Trophoblast cell (in vitro differentiated cells and primary cell): ENCODE measurements around the gene SMARCD3.

ENCODE experiments used
- DNase-seq, 2 donors: peaks; one replicate each; pipeline ENCODE4 v3.0.0-alpha.2; 2016
- H2AFZ ChIP-seq: 2 replicates; pipeline ENCODE4 v1.6.1; 2013; ENCODE audit warnings: low read length, moderate library complexity, mild to moderate bottlenecking; ENCODE audit not compliant: insufficient read depth, poor library complexity
- H2AK5ac ChIP-seq: 2 replicates; pipeline ENCODE4 v1.6.1; 2013; ENCODE audit warnings: mild to moderate bottlenecking, low read length
- H2BK120ac ChIP-seq: 2 replicates; pipeline ENCODE4 v1.6.1; 2013; ENCODE audit warnings: low read length, mild to moderate bottlenecking, moderate library complexity; ENCODE audit not compliant: insufficient read depth, poor library complexity
- H2BK12ac ChIP-seq: 2 replicates; pipeline ENCODE4 v1.6.1; 2013; ENCODE audit warnings: mild to moderate bottlenecking, low read length, moderate library complexity
- H2BK5ac ChIP-seq: 2 replicates; pipeline ENCODE4 v1.6.1; 2013; ENCODE audit warnings: low read length, low read depth, moderate library complexity, mild to moderate bottlenecking; ENCODE audit not compliant: poor library complexity
- H3K14ac ChIP-seq: 2 replicates; pipeline ENCODE4 v1.6.1; 2013; ENCODE audit warnings: mild to moderate bottlenecking, low read length
- H3K18ac ChIP-seq: 2 replicates; pipeline ENCODE4 v1.6.1; 2013; ENCODE audit warnings: mild to moderate bottlenecking, low read length
- H3K23ac ChIP-seq: 2 replicates; pipeline ENCODE4 v1.6.1; 2013; ENCODE audit warnings: low read length
- H3K27ac ChIP-seq: 2 replicates; pipeline ENCODE4 v1.5.1; 2013; ENCODE audit warnings: low read depth, mild to moderate bottlenecking, inconsistent platforms, low read length, moderate library complexity
- H3K27me3 ChIP-seq: 2 replicates; pipeline ENCODE4 v1.6.1; 2013; ENCODE audit warnings: inconsistent platforms, mild to moderate bottlenecking, low read length, moderate library complexity; ENCODE audit not compliant: insufficient read depth
- H3K36me3 ChIP-seq, 2 experiments: 1 replicate in 1 of 2; 2 replicates in 1 of 2; pipeline ENCODE4 v1.6.1; 2013; ENCODE audit warnings: low read length in 2 of 2, mild to moderate bottlenecking in 2 of 2, moderate library complexity in 1 of 2; ENCODE audit not compliant: insufficient read depth in 2 of 2, control insufficient read depth in 1 of 2
- H3K4ac ChIP-seq: 2 replicates; pipeline ENCODE4 v1.6.1; 2013; ENCODE audit warnings: low read depth, mild to moderate bottlenecking, low read length, moderate library complexity
- H3K4me1 ChIP-seq, 2 experiments: 1 replicate in 1 of 2; 2 replicates in 1 of 2; pipeline ENCODE4 v1.6.1; 2013; ENCODE audit warnings: low read length in 2 of 2, mild to moderate bottlenecking in 2 of 2, moderate library complexity in 1 of 2; ENCODE audit not compliant: insufficient read depth in 2 of 2, control insufficient read depth in 1 of 2
- H3K4me2 ChIP-seq: 2 replicates; pipeline ENCODE4 v1.6.1; 2013; ENCODE audit warnings: inconsistent platforms, mild to moderate bottlenecking, low read length, moderate library complexity
- H3K4me3 ChIP-seq: 2 replicates; pipeline ENCODE4 v1.5.1; 2013; ENCODE audit warnings: mild to moderate bottlenecking, low read depth, low read length, inconsistent platforms
- H3K79me1 ChIP-seq: one replicate; pipeline ENCODE4 v1.6.1; 2013; ENCODE audit warnings: low read length
- H3K79me2 ChIP-seq: 2 replicates; pipeline ENCODE4 v1.6.1; 2013; ENCODE audit warnings: low read length, mild to moderate bottlenecking; ENCODE audit not compliant: control insufficient read depth, insufficient read depth, poor library complexity
- H3K9ac ChIP-seq: 2 replicates; pipeline ENCODE4 v1.6.1; 2013; ENCODE audit warnings: mild to moderate bottlenecking, low read length
- H3K9me3 ChIP-seq: 2 replicates; pipeline ENCODE4 v1.6.1; 2013; ENCODE audit warnings: low read depth, mild to moderate bottlenecking, control low read depth, inconsistent platforms, low read length; ENCODE audit not compliant: insufficient read depth
- H4K12ac ChIP-seq: 2 replicates; pipeline ENCODE4 v1.6.1; 2013; ENCODE audit warnings: low read depth, mild to moderate bottlenecking, low read length, moderate library complexity
- H4K8ac ChIP-seq: 2 replicates; pipeline ENCODE4 v1.6.1; 2013; ENCODE audit warnings: low read depth, mild to moderate bottlenecking, low read length, moderate library complexity
- H4K91ac ChIP-seq: one replicate; pipeline ENCODE4 v1.6.1; 2013; ENCODE audit warnings: low read depth, mild to moderate bottlenecking, low read length, moderate library complexity
- WGBS: extraction: QIAGEN DNeasy Blood & Tissue Kit; methylation state at CpG from one replicate; pipeline ENCODE4 v1.1.7; 2013; ENCODE audit warnings: missing lambda C conversion rate; ENCODE audit not compliant: insufficient read length, insufficient coverage; ENCODE audit errors: extremely low coverage; 5-methylcytosine and 5-hydroxymethylcytosine counted together

SMARCD3 gene

DNA sequence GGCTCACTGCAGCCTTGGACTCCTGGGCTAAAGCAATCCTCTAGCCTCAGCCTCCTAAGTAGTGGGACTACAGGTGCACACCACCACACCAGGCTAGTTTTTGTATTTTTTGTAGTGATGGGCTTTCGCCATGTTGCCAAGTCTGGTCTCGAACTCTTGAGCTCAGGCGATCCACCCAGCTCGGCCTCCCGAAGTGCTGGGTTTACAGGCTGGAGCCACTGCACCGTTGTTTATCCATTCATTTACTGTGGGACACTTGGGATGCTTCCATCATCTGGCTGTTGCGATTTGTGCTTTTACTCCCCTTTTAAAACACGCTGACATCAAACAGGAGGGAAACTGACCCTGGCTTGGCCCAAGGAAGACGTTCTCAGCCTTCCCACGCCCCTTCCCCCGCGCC, 30.5 kb upstream of the SMARCD3 start:
- H2BK5ac ChIP-seq: no peak overlapping the region
- no peak overlapping the region for H2BK12ac ChIP-seq

DNA sequence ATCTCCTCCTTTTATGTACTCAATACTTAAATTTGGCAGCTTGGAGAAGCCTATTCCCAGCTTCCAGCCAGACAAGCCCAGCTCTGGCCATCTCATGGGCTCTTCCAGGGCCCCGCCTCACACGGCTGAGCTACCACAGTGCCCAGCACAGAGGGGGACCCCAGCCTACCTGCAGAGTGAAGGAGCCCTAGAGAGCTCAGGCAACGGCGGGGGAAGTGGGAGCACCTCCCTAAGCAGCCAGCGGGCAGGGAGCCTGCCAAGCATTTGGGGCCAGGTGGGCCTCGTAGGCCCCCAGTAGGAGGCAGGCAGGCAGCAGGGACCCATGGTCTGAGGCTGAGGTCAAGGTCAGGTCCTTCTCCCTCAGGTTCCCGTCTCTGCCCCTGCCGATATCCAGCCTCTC, 29.1 kb upstream of the SMARCD3 start:
- Histone ChIP-seq H2BK5ac (no peak overlapping the region), H3K14ac (no peak overlapping the region), H3K9ac (no peak overlapping the region), H3K27me3 (peaks cover 4% of the 10 kb centered on the region), H3K79me2 (no peaks in the 10 kb centered on the region), H2BK120ac (no peak overlapping the region), H3K4me1 (peaks cover 0 to 4% of the 10 kb centered on the region in 2 experiments), H3K9me3 (peaks cover 2% of the 10 kb centered on the region), H2AK5ac (no peak overlapping the region), H3K79me1 (no peaks in the 10 kb centered on the region), H4K12ac (no peak overlapping the region), H3K4me3 (no peak overlapping the region), H3K4me2 (no peak overlapping the region), H3K27ac (no peak overlapping the region), H2AFZ (no peak overlapping the region), H3K4ac (no peak overlapping the region), H3K18ac (no peak overlapping the region), H3K23ac (no peak overlapping the region), H4K91ac (no peak overlapping the region), H3K36me3 (no peaks in the 10 kb centered on the region), H4K8ac (no peak overlapping the region), H2BK12ac (no peak overlapping the region)
- DNase-seq: no peak
- WGBS: no CpG with 5 or more reads among the region's 8 CpGs

More for the DNA sequence above, 30.5 kb upstream of the SMARCD3 start:
- Histone ChIP-seq H3K4me2 (no peak overlapping the region), H2AK5ac (no peak overlapping the region), H3K9me3 (peaks cover 2% of the 10 kb centered on the region), H3K9ac (no peak overlapping the region), H2AFZ (no peak overlapping the region), H3K4ac (no peak overlapping the region), H3K79me2 (no peaks in the 10 kb centered on the region), H4K8ac (no peak overlapping the region), H3K27me3 (peaks cover 4% of the 10 kb centered on the region), H3K79me1 (no peaks in the 10 kb centered on the region), H4K12ac (no peak overlapping the region), H2BK120ac (no peak overlapping the region), H3K36me3 (no peaks in the 10 kb centered on the region), H3K27ac (no peak overlapping the region), H3K14ac (no peak overlapping the region), H3K4me3 (no peak overlapping the region), H3K23ac (no peak overlapping the region), H3K4me1 (peaks cover 0 to 4% of the 10 kb centered on the region in 2 experiments), H4K91ac (no peak overlapping the region), H3K18ac (no peak overlapping the region)
- no peak for DNase-seq
- WGBS: no CpG with 5 or more reads among the region's 12 CpGs

DNA sequence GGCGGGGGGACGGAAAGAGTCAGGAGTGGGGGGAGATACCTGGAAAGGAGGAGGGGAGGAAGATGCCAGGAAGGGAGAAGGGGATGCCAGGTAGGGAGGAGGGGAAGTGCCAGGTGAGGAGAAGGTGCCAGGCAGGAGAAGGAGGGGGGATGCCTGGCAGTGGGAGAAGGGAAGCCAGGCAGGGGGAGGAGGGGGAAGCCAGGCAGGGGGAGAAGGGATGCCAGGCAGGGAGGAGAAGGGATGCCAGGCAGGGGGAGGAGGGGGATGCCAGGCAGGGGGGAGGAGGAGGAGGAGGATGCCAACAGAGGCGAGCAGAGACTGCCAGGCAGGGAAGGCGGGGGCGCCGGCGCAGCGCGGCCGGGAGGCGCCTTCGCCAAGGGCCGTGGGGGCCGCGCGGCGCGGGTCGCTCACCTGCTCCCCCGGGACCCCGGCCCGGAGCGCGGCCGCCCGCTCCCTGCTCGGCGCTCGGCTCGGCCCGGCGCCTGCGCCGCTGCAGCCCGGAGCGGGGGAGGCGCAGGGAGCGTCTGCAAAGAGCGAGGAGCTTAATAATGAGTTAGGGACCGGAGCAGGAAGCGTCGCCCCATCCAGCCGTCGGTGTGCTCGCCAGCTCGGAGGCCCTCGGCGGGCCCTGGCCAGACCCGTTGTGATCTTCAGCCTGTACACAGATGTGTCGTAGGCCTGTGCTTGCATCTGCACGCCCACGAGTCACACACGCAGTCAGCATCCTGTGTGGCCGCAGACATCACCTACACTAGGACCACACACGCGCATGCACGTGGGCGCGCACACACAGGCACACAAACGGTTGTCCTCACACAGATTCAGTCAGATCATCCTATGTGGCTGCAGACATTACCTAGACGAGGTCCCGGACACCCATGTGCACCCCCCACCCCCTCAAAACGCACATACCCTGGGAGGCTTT, 28.4 kb upstream of the SMARCD3 start:
- Histone ChIP-seq H3K14ac (no peak overlapping the region), H3K79me1 (no peaks in the 10 kb centered on the region), H4K8ac (no peak overlapping the region), H2BK120ac (no peak overlapping the region), H4K12ac (no peak overlapping the region), H3K36me3 (no peaks in the 10 kb centered on the region), H2BK12ac (no peak overlapping the region), H2AFZ (no peak overlapping the region), H3K4me1 (peaks cover 0 to 4% of the 10 kb centered on the region in 2 experiments), H3K79me2 (no peaks in the 10 kb centered on the region), H3K18ac (no peak overlapping the region), H4K91ac (no peak overlapping the region), H3K4ac (no peak overlapping the region), H3K23ac (no peak overlapping the region), H3K9me3 (peaks cover 2% of the 10 kb centered on the region), H2BK5ac (no peak overlapping the region), H2AK5ac (no peak overlapping the region), H3K4me2 (peak overlapping the region; percentile 71), H3K27ac (no peak overlapping the region), H3K27me3 (peaks cover 4% of the 10 kb centered on the region), H3K9ac (no peak overlapping the region), H3K4me3 (peak overlapping the region; percentile 59)
- DNase-seq: peak in 1 of 2 donors; percentile 16
- no CpG with 5 or more reads among the region's 63 CpGs for WGBS

- no peaks in the 10 kb centered on the region for H3K79me2 ChIP-seq
- H3K23ac ChIP-seq: no peak overlapping the region
- H4K12ac ChIP-seq: no peak overlapping the region
- no peak overlapping the region for H4K8ac ChIP-seq
- H2BK120ac ChIP-seq: no peak overlapping the region
- no peak overlapping the region for H2AFZ ChIP-seq
- no peak overlapping the region for H3K9ac ChIP-seq
- H2BK5ac ChIP-seq: no peak overlapping the region
- peaks cover 2% of the 10 kb centered on the region for H3K9me3 ChIP-seq
- H3K4ac ChIP-seq: no peak overlapping the region
- peaks cover 4% of the 10 kb centered on the region for H3K27me3 ChIP-seq
- peaks cover 0 to 4% of the 10 kb centered on the region in 2 experiments for H3K4me1 ChIP-seq
- H3K36me3 ChIP-seq: no peaks in the 10 kb centered on the region
- no peaks in the 10 kb centered on the region for H3K79me1 ChIP-seq
- no peak for DNase-seq
- H2BK12ac ChIP-seq: no peak overlapping the region
- no peak overlapping the region for H3K4me3 ChIP-seq
- no peak overlapping the region for H3K4me2 ChIP-seq
- no peak overlapping the region for H2AK5ac ChIP-seq
- H3K27ac ChIP-seq: no peak overlapping the region
- no peak overlapping the region for H3K14ac ChIP-seq
- no peak overlapping the region for H3K18ac ChIP-seq
- no peak overlapping the region for H4K91ac ChIP-seq
- no CpG with 5 or more reads among the region's 10 CpGs for WGBS
Observed at GRCh38 chr7:151275813-151276577, 27.5 kb upstream of the SMARCD3 start.
